Measurements from ENCODE around the gene DRGX.

DRGX gene

GRCh38 chr10:49395741-49396665, at the start of gene DRGX:
Gene DRGX (minus strand): TSS chr10:49396089. CDS start chr10:49395440, 649 bp downstream.
- DNase-seq, result no peak

GRCh38 chr10:49444349-49444748, 48.5 kb upstream of the DRGX start:
- DNase-seq, result no peak

- no peak for DNase-seq
These were observed 47.0 kb upstream of the DRGX start for GRCh38 chr10:49442863-49443262.

GRCh38 chr10:49441488-49442476, 45.9 kb upstream of the DRGX start:
- no peak for DNase-seq

GRCh38 chr10:49435225-49435624, 39.3 kb upstream of the DRGX start:
- DNase-seq, result no peak

- no peak for DNase-seq
These were observed 37.2 kb upstream of the DRGX start for GRCh38 chr10:49433069-49433468.

GRCh38 chr10:49431426-49431825, 35.5 kb upstream of the DRGX start:
- no peak for DNase-seq

GRCh38 chr10:49429458-49429857, 33.6 kb upstream of the DRGX start:
- DNase-seq, result no peak

GRCh38 chr10:49426490-49427360, 30.8 kb upstream of the DRGX start:
- DNase-seq, result no peak

- no peak for DNase-seq
These were observed 23.1 kb upstream of the DRGX start for GRCh38 chr10:49419005-49419404.

GRCh38 chr10:49418328-49418727, 22.4 kb upstream of the DRGX start:
- no peak for DNase-seq

- no peak for DNase-seq
These were observed 22.1 kb upstream of the DRGX start for GRCh38 chr10:49418053-49418326.

GRCh38 chr10:49417311-49418052, 21.6 kb upstream of the DRGX start:
- no peak for DNase-seq

- DNase-seq, result no peak
These were observed 20.0 kb upstream of the DRGX start for GRCh38 chr10:49415846-49416245.

- DNase-seq, result no peak
These were observed 19.2 kb upstream of the DRGX start for GRCh38 chr10:49415109-49415508.

GRCh38 chr10:49414496-49414895, 18.6 kb upstream of the DRGX start:
- DNase-seq, result no peak

GRCh38 chr10:49412571-49412970, 16.7 kb upstream of the DRGX start:
- no peak for DNase-seq

- DNase-seq, result no peak
These were observed 14.6 kb upstream of the DRGX start for GRCh38 chr10:49410365-49411074.

GRCh38 chr10:49409755-49410154, 13.9 kb upstream of the DRGX start:
- DNase-seq, result no peak

GRCh38 chr10:49408519-49409306, 12.8 kb upstream of the DRGX start:
- no peak for DNase-seq

Data from stimulated activated naive CD4-positive, alpha-beta T cell treated with Interleukin-2 at 50 U/mL for 16 hours (primary cell).